Progenitor cell of endocrine pancreas (in vitro differentiated cells): ENCODE results near the gene XPNPEP1. TPM values are rescaled to one million over a fixed set of nuclear protein-coding genes. Genes with fewer than 3 reads are reported as not detected.

ENCODE experiments used
- DNase-seq: peaks from one replicate; pipeline ENCODE4 v3.0.0; 2021; ENCODE audit warnings: low spot score; ENCODE audit not compliant: unreplicated experiment
- H3K27ac Mint-ChIP-seq: 2 replicates; pipeline ENCODE4 v1.8.0; 2021; ENCODE audit warnings: mild to moderate bottlenecking, moderate library complexity, mixed read lengths
- H3K27me3 Mint-ChIP-seq: 2 replicates; pipeline ENCODE4 v1.8.0; 2021; ENCODE audit warnings: mixed read lengths
- H3K36me3 Mint-ChIP-seq: 2 replicates; pipeline ENCODE4 v1.8.0; 2022; ENCODE audit warnings: mixed read lengths; ENCODE audit not compliant: insufficient read depth
- H3K4me1 Mint-ChIP-seq: 2 replicates; pipeline ENCODE4 v1.8.0; 2021; ENCODE audit warnings: low read depth, mixed read lengths
- H3K4me3 Mint-ChIP-seq: 2 replicates; pipeline ENCODE4 v1.8.0; 2021; ENCODE audit warnings: low read depth, mild to moderate bottlenecking, moderate library complexity, mixed read lengths
- H3K9me3 Mint-ChIP-seq: 2 replicates; pipeline ENCODE4 v1.8.0; 2021; ENCODE audit warnings: low read depth, mixed read lengths
- CTCF ChIP-seq: fragments of 200-600 bp; sonication (generic); IDR thresholded peaks from one replicate; pipeline ENCODE4 v1.5.0; 2021; ENCODE audit warnings: antibody characterized with exemption, mild to moderate bottlenecking; ENCODE audit not compliant: unreplicated experiment
- total RNA-seq: library from RNA; stranded (reverse); gene quantifications from 2 replicates; pipeline ENCODE4 v1.2.1, GENCODE V29; 2021

XPNPEP1 gene
- total RNA-seq, 1 donor from 2014 or later = 40.0 TPM

GRCh38 chr10:109894516-109894915 is 28.8 kb downstream of the XPNPEP1 start:
- H3K9me3 Mint-ChIP-seq = peaks cover 3% of the 10 kb centered on the region
- no peaks in the 10 kb centered on the region for H3K4me1 Mint-ChIP-seq
- no peak overlapping the region for H3K27ac Mint-ChIP-seq
- TF ChIP-seq CTCF = no peak
- no peaks in the 10 kb centered on the region for H3K27me3 Mint-ChIP-seq
- no peak for DNase-seq
- peaks cover 16% of the 10 kb centered on the region for H3K36me3 Mint-ChIP-seq
- no peak overlapping the region for H3K4me3 Mint-ChIP-seq

- no peak overlapping the region for H3K4me3 Mint-ChIP-seq
Observed at GRCh38 chr10:109893386-109893785, 29.9 kb downstream of the XPNPEP1 start.

GRCh38 chr10:109892931-109893330 is 30.4 kb downstream of the XPNPEP1 start:
- no peak for DNase-seq
- Mint-ChIP-seq H3K9me3 (peaks cover 3% of the 10 kb centered on the region), H3K27ac (no peak overlapping the region)

More at GRCh38 chr10:109893386-109893785, 29.9 kb downstream of the XPNPEP1 start:
- no peak for TF ChIP-seq CTCF
- Mint-ChIP-seq H3K27ac (no peak overlapping the region), H3K4me1 (no peaks in the 10 kb centered on the region), H3K27me3 (no peaks in the 10 kb centered on the region), H3K36me3 (peaks cover 16% of the 10 kb centered on the region), H3K9me3 (peaks cover 3% of the 10 kb centered on the region)
- DNase-seq = no peak

GRCh38 chr10:109892117-109892516 is 31.2 kb downstream of the XPNPEP1 start:
- Mint-ChIP-seq H3K27ac (no peak overlapping the region), H3K27me3 (no peaks in the 10 kb centered on the region), H3K4me3 (no peak overlapping the region), H3K9me3 (peaks cover 3% of the 10 kb centered on the region), H3K36me3 (peaks cover 18% of the 10 kb centered on the region), H3K4me1 (no peaks in the 10 kb centered on the region)
- TF ChIP-seq CTCF = no peak
- DNase-seq = no peak

More at GRCh38 chr10:109892931-109893330, 30.4 kb downstream of the XPNPEP1 start:
- H3K4me1 Mint-ChIP-seq = no peaks in the 10 kb centered on the region
- no peak overlapping the region for H3K4me3 Mint-ChIP-seq
- no peaks in the 10 kb centered on the region for H3K27me3 Mint-ChIP-seq
- TF ChIP-seq CTCF = no peak
- peaks cover 19% of the 10 kb centered on the region for H3K36me3 Mint-ChIP-seq

GRCh38 chr10:109891105-109891504 is 32.2 kb downstream of the XPNPEP1 start:
- no peaks in the 10 kb centered on the region for H3K4me1 Mint-ChIP-seq

More at GRCh38 chr10:109891105-109891504, 32.2 kb downstream of the XPNPEP1 start:
- no peak overlapping the region for H3K27ac Mint-ChIP-seq
- no peaks in the 10 kb centered on the region for H3K9me3 Mint-ChIP-seq
- DNase-seq = no peak
- no peak for TF ChIP-seq CTCF
- H3K4me3 Mint-ChIP-seq = no peak overlapping the region
- no peaks in the 10 kb centered on the region for H3K27me3 Mint-ChIP-seq
- peaks cover 13% of the 10 kb centered on the region for H3K36me3 Mint-ChIP-seq
